Placental epithelial cell (primary cell): ENCODE measurements around the gene FANCM. TPM values are rescaled to one million over a fixed set of nuclear protein-coding genes. Genes with fewer than 3 reads are reported as not detected.

Source experiments
- small RNA-seq: library from RNA; depleted of rRNA; stranded (forward); fragments of <200 nt; gene quantifications from one replicate; pipeline ENCODE3, GENCODE V24; 2012
- total RNA-seq: library from RNA; depleted of rRNA; stranded (reverse); fragments of >200 nt; gene quantifications from 2 replicates; pipeline ENCODE4 v1.2.3, GENCODE V29; 2012

FANCM gene, protein sequence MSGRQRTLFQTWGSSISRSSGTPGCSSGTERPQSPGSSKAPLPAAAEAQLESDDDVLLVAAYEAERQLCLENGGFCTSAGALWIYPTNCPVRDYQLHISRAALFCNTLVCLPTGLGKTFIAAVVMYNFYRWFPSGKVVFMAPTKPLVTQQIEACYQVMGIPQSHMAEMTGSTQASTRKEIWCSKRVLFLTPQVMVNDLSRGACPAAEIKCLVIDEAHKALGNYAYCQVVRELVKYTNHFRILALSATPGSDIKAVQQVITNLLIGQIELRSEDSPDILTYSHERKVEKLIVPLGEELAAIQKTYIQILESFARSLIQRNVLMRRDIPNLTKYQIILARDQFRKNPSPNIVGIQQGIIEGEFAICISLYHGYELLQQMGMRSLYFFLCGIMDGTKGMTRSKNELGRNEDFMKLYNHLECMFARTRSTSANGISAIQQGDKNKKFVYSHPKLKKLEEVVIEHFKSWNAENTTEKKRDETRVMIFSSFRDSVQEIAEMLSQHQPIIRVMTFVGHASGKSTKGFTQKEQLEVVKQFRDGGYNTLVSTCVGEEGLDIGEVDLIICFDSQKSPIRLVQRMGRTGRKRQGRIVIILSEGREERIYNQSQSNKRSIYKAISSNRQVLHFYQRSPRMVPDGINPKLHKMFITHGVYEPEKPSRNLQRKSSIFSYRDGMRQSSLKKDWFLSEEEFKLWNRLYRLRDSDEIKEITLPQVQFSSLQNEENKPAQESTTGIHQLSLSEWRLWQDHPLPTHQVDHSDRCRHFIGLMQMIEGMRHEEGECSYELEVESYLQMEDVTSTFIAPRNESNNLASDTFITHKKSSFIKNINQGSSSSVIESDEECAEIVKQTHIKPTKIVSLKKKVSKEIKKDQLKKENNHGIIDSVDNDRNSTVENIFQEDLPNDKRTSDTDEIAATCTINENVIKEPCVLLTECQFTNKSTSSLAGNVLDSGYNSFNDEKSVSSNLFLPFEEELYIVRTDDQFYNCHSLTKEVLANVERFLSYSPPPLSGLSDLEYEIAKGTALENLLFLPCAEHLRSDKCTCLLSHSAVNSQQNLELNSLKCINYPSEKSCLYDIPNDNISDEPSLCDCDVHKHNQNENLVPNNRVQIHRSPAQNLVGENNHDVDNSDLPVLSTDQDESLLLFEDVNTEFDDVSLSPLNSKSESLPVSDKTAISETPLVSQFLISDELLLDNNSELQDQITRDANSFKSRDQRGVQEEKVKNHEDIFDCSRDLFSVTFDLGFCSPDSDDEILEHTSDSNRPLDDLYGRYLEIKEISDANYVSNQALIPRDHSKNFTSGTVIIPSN (N-terminal part only)
- total RNA-seq: 5.1 and 5.7 TPM in 2 replicates

GRCh38 chr14:45135659-45136395 lies at the start of gene FANCM:
Gene FANCM (plus strand): TSS chr14:45135930. CDS start chr14:45136032, 102 bp downstream.

GRCh38 chr14:45134051-45134958 lies 1.4 kb upstream of the FANCM start, which contains the start of gene FKBP3:
Gene FKBP3 (minus strand): TSS chr14:45134481. CDS start chr14:45134456, 25 bp downstream.

Small RNA genes within 50 kb of the gene (small RNA-seq; reads per million reads assigned to genes)
- not detected for gene RF00151
- 13,633 reads per million, percentile 100 among the genes with 10 or more reads in this experiment for gene SNORD127

Other genes with a start within 250 kb of the FANCM start
- 14.9 and 18.5 TPM in 2 replicates for gene KLHL28, start 174.0 kb upstream of the FANCM start, total RNA-seq
- 19.2 and 23.2 TPM in 2 replicates for gene TOGARAM1, start 173.7 kb upstream of the FANCM start, total RNA-seq
- gene PRPF39, start 51.8 kb upstream of the FANCM start, total RNA-seq: 39.3 and 39.4 TPM in 2 replicates
- gene FKBP3, start 1.4 kb upstream of the FANCM start, total RNA-seq: 16.1 and 19.0 TPM in 2 replicates
- 23.7 and 23.9 TPM in 2 replicates for gene MIS18BP1, start 117.3 kb downstream of the FANCM start, total RNA-seq